Neuron (in vitro differentiated cells): ENCODE measurements around the gene CHRNG.

Source experiments
- H2AFZ ChIP-seq: one replicate; pipeline ENCODE4 v1.6.1; 2013; ENCODE audit warnings: low read depth, mild to moderate bottlenecking, inconsistent platforms, low read length, moderate library complexity
- H3K27me3 ChIP-seq: one replicate; pipeline ENCODE4 v1.6.1; 2013; ENCODE audit warnings: low read length; ENCODE audit not compliant: insufficient read depth
- H3K36me3 ChIP-seq: one replicate; pipeline ENCODE4 v1.6.1; 2013; ENCODE audit warnings: low read length; ENCODE audit not compliant: insufficient read depth
- H3K4me1 ChIP-seq: one replicate; pipeline ENCODE4 v1.6.1; 2013; ENCODE audit warnings: low read length; ENCODE audit not compliant: insufficient read depth
- H3K4me3 ChIP-seq: 2 replicates; pipeline ENCODE4 v1.5.1; 2013; ENCODE audit warnings: mild to moderate bottlenecking, low read length, moderate library complexity
- H3K9me3 ChIP-seq: one replicate; pipeline ENCODE4 v1.6.1; 2013; ENCODE audit warnings: low read length

Gene CHRNG

GRCh38 chr2:232539298-232540231, at the start of gene CHRNG:
CHRNG (plus strand) TSS chr2:232539692; CDS start chr2:232539748, 56 bp downstream.
- peaks cover 3% of the 10 kb centered on the region for H3K9me3 ChIP-seq
- H3K27me3 ChIP-seq, result no peaks in the 10 kb centered on the region
- H3K4me3 ChIP-seq, result no peak within 1 kb of the TSS
- H3K4me1 ChIP-seq, result no peaks in the 10 kb centered on the region
- no peaks in the 10 kb centered on the region for H3K36me3 ChIP-seq
- H2AFZ ChIP-seq, result no peak within 1 kb of the TSS

GRCh38 chr2:232490221-232491138, 49.0 kb upstream of the CHRNG start:
- Histone ChIP-seq H3K4me3 (no peak overlapping the region), H3K36me3 (no peaks in the 10 kb centered on the region), H3K4me1 (peaks cover 2% of the 10 kb centered on the region), H3K9me3 (no peaks in the 10 kb centered on the region), H2AFZ (no peak overlapping the region), H3K27me3 (peaks cover 88% of the 10 kb centered on the region)

GRCh38 chr2:232491139-232491780, 48.2 kb upstream of the CHRNG start:
- Histone ChIP-seq H3K9me3 (no peaks in the 10 kb centered on the region), H3K4me1 (peaks cover 2% of the 10 kb centered on the region), H2AFZ (no peak overlapping the region), H3K27me3 (peaks cover 80% of the 10 kb centered on the region), H3K36me3 (no peaks in the 10 kb centered on the region), H3K4me3 (no peak overlapping the region)

GRCh38 chr2:232492236-232492848, 47.1 kb upstream of the CHRNG start:
- Histone ChIP-seq H3K4me3 (no peak overlapping the region), H3K4me1 (peaks cover 2% of the 10 kb centered on the region), H3K9me3 (no peaks in the 10 kb centered on the region), H2AFZ (no peak overlapping the region), H3K36me3 (no peaks in the 10 kb centered on the region), H3K27me3 (peaks cover 72% of the 10 kb centered on the region)

GRCh38 chr2:232492963-232493700, 46.4 kb upstream of the CHRNG start:
- Histone ChIP-seq H3K36me3 (no peaks in the 10 kb centered on the region), H3K4me3 (no peak overlapping the region), H3K9me3 (no peaks in the 10 kb centered on the region), H3K4me1 (peaks cover 4% of the 10 kb centered on the region), H2AFZ (no peak overlapping the region), H3K27me3 (peaks cover 69% of the 10 kb centered on the region)

GRCh38 chr2:232493701-232494474, 45.6 kb upstream of the CHRNG start:
- Histone ChIP-seq H3K4me1 (peaks cover 4% of the 10 kb centered on the region), H3K27me3 (peaks cover 69% of the 10 kb centered on the region), H3K9me3 (no peaks in the 10 kb centered on the region), H2AFZ (no peak overlapping the region), H3K36me3 (no peaks in the 10 kb centered on the region), H3K4me3 (no peak overlapping the region)

GRCh38 chr2:232494542-232494941, 45.0 kb upstream of the CHRNG start:
- Histone ChIP-seq H3K27me3 (peaks cover 69% of the 10 kb centered on the region), H2AFZ (no peak overlapping the region), H3K9me3 (no peaks in the 10 kb centered on the region), H3K36me3 (no peaks in the 10 kb centered on the region), H3K4me1 (peaks cover 4% of the 10 kb centered on the region), H3K4me3 (no peak overlapping the region)

GRCh38 chr2:232495292-232495691, 44.2 kb upstream of the CHRNG start:
- Histone ChIP-seq H3K4me3 (no peak overlapping the region), H3K36me3 (no peaks in the 10 kb centered on the region), H3K4me1 (peaks cover 2% of the 10 kb centered on the region), H3K27me3 (peaks cover 67% of the 10 kb centered on the region), H3K9me3 (no peaks in the 10 kb centered on the region), H2AFZ (no peak overlapping the region)

- H3K9me3 ChIP-seq, result no peaks in the 10 kb centered on the region
- H2AFZ ChIP-seq, result no peak overlapping the region
- no peak overlapping the region for H3K4me3 ChIP-seq
- no peaks in the 10 kb centered on the region for H3K36me3 ChIP-seq
- peaks cover 2% of the 10 kb centered on the region for H3K4me1 ChIP-seq
- peaks cover 65% of the 10 kb centered on the region for H3K27me3 ChIP-seq
Measured at GRCh38 chr2:232496501-232497270, 42.8 kb upstream of the CHRNG start.

- H3K4me1 ChIP-seq, result peaks cover 8% of the 10 kb centered on the region
- H3K27me3 ChIP-seq, result peaks cover 66% of the 10 kb centered on the region
- H3K9me3 ChIP-seq, result no peaks in the 10 kb centered on the region
Measured at GRCh38 chr2:232497348-232497747, 42.1 kb upstream of the CHRNG start.

GRCh38 chr2:232498452-232498851, 41.0 kb upstream of the CHRNG start:
- Histone ChIP-seq H3K36me3 (no peaks in the 10 kb centered on the region), H3K9me3 (no peaks in the 10 kb centered on the region), H3K4me3 (no peak overlapping the region), H3K27me3 (peaks cover 61% of the 10 kb centered on the region), H2AFZ (no peak overlapping the region), H3K4me1 (peaks cover 17% of the 10 kb centered on the region)

More at GRCh38 chr2:232497348-232497747, 42.1 kb upstream of the CHRNG start:
- no peak overlapping the region for H3K4me3 ChIP-seq
- H2AFZ ChIP-seq, result no peak overlapping the region
- H3K36me3 ChIP-seq, result no peaks in the 10 kb centered on the region
